Astrocyte (in vitro differentiated cells and primary cell): Measurements from ENCODE around the gene PET100.

Source experiments
- CTCF ChIP-seq: IDR thresholded peaks from 2 replicates; pipeline ENCODE4 v1.5.1; 2011; ENCODE audit warnings: low read depth, mild to moderate bottlenecking, inconsistent platforms, low read length, moderate library complexity; ENCODE audit not compliant: insufficient read depth
- EZH2 ChIP-seq: IDR thresholded peaks from 2 replicates; pipeline ENCODE4 v1.6.1; 2012; ENCODE audit warnings: mild to moderate bottlenecking, low read length, inconsistent platforms; ENCODE audit not compliant: insufficient read depth

GRCh38 chr19:7638802-7639465, 9.3 kb downstream of the PET100 start:
- TF ChIP-seq CTCF: no peak
- TF ChIP-seq EZH2: no peak
